ENCODE results near the gene HS3ST4.

DNA sequence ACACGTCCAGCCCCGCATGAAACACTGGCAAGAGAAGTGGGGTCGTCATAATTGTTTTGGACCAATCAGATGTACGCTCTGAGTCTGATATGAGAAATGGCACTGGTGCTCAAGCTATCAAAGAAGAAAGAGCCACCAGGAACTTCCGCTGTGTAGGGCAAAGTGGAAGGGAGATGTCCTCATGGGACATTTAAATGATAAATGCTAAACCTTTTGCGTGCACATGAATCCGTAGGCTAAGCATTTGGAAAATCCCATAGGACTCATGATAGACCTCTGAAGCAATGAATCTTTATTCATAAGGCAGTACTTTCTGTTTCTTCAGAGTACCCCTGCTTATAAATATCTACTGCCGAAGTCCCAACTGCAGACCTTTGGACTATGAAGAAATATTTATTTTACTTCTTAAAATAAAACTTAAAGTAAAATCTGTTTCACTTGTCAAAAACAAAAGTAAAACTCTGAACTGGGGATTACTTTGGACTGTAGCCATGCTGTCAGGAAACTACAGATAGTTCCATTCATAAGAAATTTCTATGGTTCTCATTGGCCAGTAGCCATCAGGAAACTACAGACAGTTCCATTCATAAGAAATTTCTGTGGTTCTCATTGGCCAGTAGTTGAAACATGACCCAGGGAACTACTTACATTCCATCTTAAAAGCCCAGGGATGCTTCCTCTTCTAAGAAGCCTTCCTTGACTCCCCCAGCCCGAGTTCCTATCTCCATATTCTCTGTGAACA is 335.1 kb downstream of the HS3ST4 start:
- TF ChIP-seq POLR2AphosphoS5 (IDR thresholded peaks at IDR 0.05; ENCODE audit: low read depth, low read length) = no peak
- TF ChIP-seq CTCF (IDR thresholded peaks at IDR 0.05) = no peak
- no peak for TF ChIP-seq SIN3A (IDR thresholded peaks at IDR 0.05; ENCODE audit: borderline replicate concordance, insufficient read depth, low read depth, low read length)

Measured in Panc1 (cell line).